ENCODE results near the gene KCNMA1.

GRCh38 chr10:77527839-77528238 lies 109.8 kb downstream of the KCNMA1 start:
- TF ChIP-seq POLR2A (IDR thresholded peaks at IDR 0.05): no peak
- TF ChIP-seq CTCF (IDR thresholded peaks at IDR 0.05): no peak
